Neural progenitor cell (in vitro differentiated cells): ENCODE measurements around the gene VAV3. TPM values are rescaled to one million over a fixed set of nuclear protein-coding genes. Genes with fewer than 3 reads are reported as not detected.

Experiments used
- DNase-seq: peaks from one replicate; pipeline ENCODE4 v3.0.0-alpha.2; 2016; ENCODE audit warnings: low spot score
- H2AFZ ChIP-seq: fragments of 200-600 bp; sonication (generic); replicated peaks from 2 replicates; pipeline ENCODE4 v1.6.1; 2016; ENCODE audit warnings: antibody characterized with exemption
- H3F3A ChIP-seq: fragments of 200-600 bp; sonication (generic); 2 replicates; pipeline ENCODE4 v1.6.1; 2016; ENCODE audit warnings: antibody characterized with exemption, low read depth
- H3K27ac ChIP-seq: fragments of 200-600 bp; sonication (generic); 2 replicates; pipeline ENCODE4 v1.5.1; 2016; ENCODE audit warnings: mild to moderate bottlenecking
- H3K27me3 ChIP-seq: fragments of 200-600 bp; sonication (generic); 2 replicates; pipeline ENCODE4 v1.6.1; 2016; ENCODE audit warnings: mild to moderate bottlenecking, moderate library complexity
- H3K36me3 ChIP-seq: fragments of 200-600 bp; sonication (generic); 2 replicates; pipeline ENCODE4 v1.5.1; 2016
- H3K4me1 ChIP-seq: fragments of 200-600 bp; sonication (generic); 2 replicates; pipeline ENCODE4 v1.6.1; 2016; ENCODE audit warnings: mixed run types
- H3K4me2 ChIP-seq: fragments of 200-600 bp; sonication (generic); 2 replicates; pipeline ENCODE4 v1.6.1; 2016
- H3K4me3 ChIP-seq: fragments of 200-600 bp; sonication (generic); 2 replicates; pipeline ENCODE4 v1.5.1; 2016
- H3K79me2 ChIP-seq: fragments of 200-600 bp; sonication (generic); 2 replicates; pipeline ENCODE4 v1.6.1; 2016; ENCODE audit warnings: low read depth
- H3K9ac ChIP-seq: fragments of 200-600 bp; sonication (generic); 2 replicates; pipeline ENCODE4 v1.6.1; 2016
- H3K9me3 ChIP-seq: fragments of 200-600 bp; sonication (generic); 2 replicates; pipeline ENCODE4 v1.5.1; 2016; ENCODE audit warnings: low read depth
- H4K20me1 ChIP-seq: fragments of 200-600 bp; sonication (generic); 2 replicates; pipeline ENCODE4 v1.6.1; 2016; ENCODE audit warnings: low read depth
- H3K27ac Mint-ChIP-seq: 3 replicates; pipeline ENCODE4 v1.8.0; 2021; ENCODE audit warnings: mixed read lengths
- H3K27me3 Mint-ChIP-seq: 2 replicates; pipeline ENCODE4 v1.8.0; 2022; ENCODE audit warnings: low read depth, mild to moderate bottlenecking, inconsistent platforms, moderate library complexity, mixed read lengths; ENCODE audit not compliant: insufficient read depth
- H3K36me3 Mint-ChIP-seq: 3 replicates; pipeline ENCODE4 v1.8.0; 2021; ENCODE audit warnings: mixed read lengths
- H3K4me1 Mint-ChIP-seq: 3 replicates; pipeline ENCODE4 v1.8.0; 2021; ENCODE audit warnings: mixed read lengths
- H3K4me3 Mint-ChIP-seq: 3 replicates; pipeline ENCODE4 v1.8.0; 2021; ENCODE audit warnings: mild to moderate bottlenecking, moderate library complexity, mixed read lengths
- H3K9me3 Mint-ChIP-seq: 3 replicates; pipeline ENCODE4 v1.8.0; 2020; ENCODE audit warnings: mixed read lengths
- CTCF ChIP-seq: fragments of 200-600 bp; sonication (generic); IDR thresholded peaks from 2 replicates; pipeline ENCODE4 v1.5.1; 2017; ENCODE audit warnings: antibody characterized with exemption, mild to moderate bottlenecking
- EZH2 ChIP-seq: fragments of 200-600 bp; sonication (generic); IDR thresholded peaks from 2 replicates; pipeline ENCODE4 v1.6.1; 2017; ENCODE audit warnings: antibody characterized with exemption, mild to moderate bottlenecking, moderate library complexity
- EZH2phosphoT487 ChIP-seq: fragments of 200-600 bp; sonication (generic); IDR thresholded peaks from 2 replicates; pipeline ENCODE4 v1.6.1; 2017; ENCODE audit warnings: antibody characterized with exemption
- total RNA-seq: library from RNA; depleted of rRNA; stranded (reverse); fragments of >200 nt; gene quantifications from 2 replicates; pipeline ENCODE4 v1.2.3, GENCODE V29; 2015; ENCODE audit warnings: low replicate concordance

Gene VAV3
- total RNA-seq, 1 donor from 2014 or later, result 1.7 TPM

- Histone ChIP-seq H3K27ac (no peak overlapping the region), H3K9ac (no peak overlapping the region), H4K20me1 (no peaks in the 10 kb centered on the region), H3F3A (peaks cover 13% of the 10 kb centered on the region), H3K27me3 (no peaks in the 10 kb centered on the region), H3K4me1 (peaks cover 21% of the 10 kb centered on the region), H3K4me3 (no peak overlapping the region), H3K79me2 (no peaks in the 10 kb centered on the region), H2AFZ (no peak overlapping the region), H3K36me3 (no peaks in the 10 kb centered on the region), H3K9me3 (no peaks in the 10 kb centered on the region), H3K4me2 (no peak overlapping the region)
- Mint-ChIP-seq H3K4me1 (peaks cover 20% of the 10 kb centered on the region), H3K4me3 (no peak overlapping the region), H3K36me3 (no peaks in the 10 kb centered on the region), H3K27me3 (peaks cover 2% of the 10 kb centered on the region), H3K27ac (no peak overlapping the region), H3K9me3 (no peaks in the 10 kb centered on the region)
- no peak for DNase-seq
- TF ChIP-seq EZH2 (no peak), EZH2phosphoT487 (no peak), CTCF (no peak)
Observed at GRCh38 chr1:107789817-107790524, 175.0 kb downstream of the VAV3 start.

GRCh38 chr1:107788206-107789202 is 176.5 kb downstream of the VAV3 start:
- Histone ChIP-seq H3K4me1 (peaks cover 6% of the 10 kb centered on the region), H3F3A (no peaks in the 10 kb centered on the region), H3K36me3 (no peaks in the 10 kb centered on the region), H3K27ac (no peak overlapping the region), H3K9ac (no peak overlapping the region), H3K9me3 (no peaks in the 10 kb centered on the region), H3K4me2 (no peak overlapping the region), H3K79me2 (no peaks in the 10 kb centered on the region), H3K4me3 (no peak overlapping the region), H4K20me1 (no peaks in the 10 kb centered on the region), H2AFZ (peak overlapping the region; percentile 7), H3K27me3 (no peaks in the 10 kb centered on the region)
- H3K9me3 Mint-ChIP-seq, result no peaks in the 10 kb centered on the region
- no peak overlapping the region for H3K4me3 Mint-ChIP-seq
- peaks cover 2% of the 10 kb centered on the region for H3K27me3 Mint-ChIP-seq
- H3K4me1 Mint-ChIP-seq, result peaks cover 8% of the 10 kb centered on the region
- H3K27ac Mint-ChIP-seq, result no peak overlapping the region
- DNase-seq, result no peak
- TF ChIP-seq EZH2phosphoT487, result no peak
- no peak for TF ChIP-seq EZH2
- TF ChIP-seq CTCF, result no peak
- no peaks in the 10 kb centered on the region for H3K36me3 Mint-ChIP-seq

GRCh38 chr1:107787299-107787698 is 177.7 kb downstream of the VAV3 start:
- H3K9me3 Mint-ChIP-seq, result no peaks in the 10 kb centered on the region
- Histone ChIP-seq H3K27me3 (no peaks in the 10 kb centered on the region), H4K20me1 (no peaks in the 10 kb centered on the region), H3K4me3 (no peak overlapping the region), H3K4me1 (peaks cover 4% of the 10 kb centered on the region), H3F3A (no peaks in the 10 kb centered on the region), H3K27ac (no peak overlapping the region), H3K9me3 (no peaks in the 10 kb centered on the region), H2AFZ (no peak overlapping the region), H3K9ac (no peak overlapping the region), H3K79me2 (no peaks in the 10 kb centered on the region), H3K4me2 (no peak overlapping the region), H3K36me3 (no peaks in the 10 kb centered on the region)
- H3K4me3 Mint-ChIP-seq, result no peak overlapping the region
- no peaks in the 10 kb centered on the region for H3K36me3 Mint-ChIP-seq
- peak; percentile 18 for DNase-seq
- H3K4me1 Mint-ChIP-seq, result peaks cover 8% of the 10 kb centered on the region
- H3K27ac Mint-ChIP-seq, result no peak overlapping the region
- TF ChIP-seq EZH2, result no peak
- peak; percentile 41 for TF ChIP-seq CTCF
- H3K27me3 Mint-ChIP-seq, result peaks cover 2% of the 10 kb centered on the region
